Measurements from ENCODE around the gene PKD1. TPM values are rescaled to one million over a fixed set of nuclear protein-coding genes. Genes with fewer than 3 reads are reported as not detected.

PKD1 gene
- polyA plus RNA-seq, 1 donor from 2014 or later, result 176 TPM

GRCh38 chr16:2093793-2094192 lies 41.9 kb downstream of the PKD1 start:
- Histone ChIP-seq H3K27ac (ENCODE audit: low read length) (no peak overlapping the region), H2AFZ (ENCODE audit: low read depth, low read length) (no peak overlapping the region), H3K9me3 (ENCODE audit: low read length) (no peaks in the 10 kb centered on the region), H3K9me2 (ENCODE audit: insufficient read depth, low read length) (no peaks in the 10 kb centered on the region), H3K9ac (ENCODE audit: low read length) (no peak overlapping the region), H3K27me3 (ENCODE audit: insufficient read depth, low read depth, low read length) (no peaks in the 10 kb centered on the region), H3K4me2 (ENCODE audit: low read length) (no peak overlapping the region), H4K20me1 (ENCODE audit: insufficient read depth) (no peaks in the 10 kb centered on the region), H3K79me2 (replicated peaks; ENCODE audit: insufficient read depth, low read length) (no peaks in the 10 kb centered on the region), H3F3A (ENCODE audit: insufficient read depth, low read length, poor library complexity, severe bottlenecking) (no peaks in the 10 kb centered on the region), H3K4me3 (ENCODE audit: low read length) (no peak overlapping the region), H3K36me3 (ENCODE audit: insufficient read depth, low read length) (no peaks in the 10 kb centered on the region)
- TF ChIP-seq RAD21 (conservative IDR thresholded peaks at IDR 0.05) (no peak), POLR2AphosphoS5 (IDR thresholded peaks at IDR 0.05) (no peak), SMC3 (conservative IDR thresholded peaks at IDR 0.05; ENCODE audit: poor library complexity) (no peak), TAF1 (IDR thresholded peaks at IDR 0.05; ENCODE audit: low read depth) (no peak), CTCF (IDR thresholded peaks at IDR 0.05; ENCODE audit: poor library complexity, severe bottlenecking) (no peak), EZH2 (IDR thresholded peaks at IDR 0.05; ENCODE audit: borderline replicate concordance, insufficient read depth, low read length, poor library complexity, severe bottlenecking) (no peak), REST (IDR thresholded peaks at IDR 0.05; ENCODE audit: borderline replicate concordance) (no peak)

- TF ChIP-seq CTCF (IDR thresholded peaks at IDR 0.05; ENCODE audit: poor library complexity, severe bottlenecking), result no peak
- no peak for TF ChIP-seq REST (IDR thresholded peaks at IDR 0.05; ENCODE audit: borderline replicate concordance)
- no peak for TF ChIP-seq EZH2 (IDR thresholded peaks at IDR 0.05; ENCODE audit: borderline replicate concordance, insufficient read depth, low read length, poor library complexity, severe bottlenecking)
- no peak for TF ChIP-seq POLR2AphosphoS5 (IDR thresholded peaks at IDR 0.05)
- TF ChIP-seq RAD21 (conservative IDR thresholded peaks at IDR 0.05), result no peak
- TF ChIP-seq SMC3 (conservative IDR thresholded peaks at IDR 0.05; ENCODE audit: poor library complexity), result no peak
- no peak for TF ChIP-seq MXI1 (conservative IDR thresholded peaks at IDR 0.05; ENCODE audit: poor library complexity, severe bottlenecking)
- no peak for TF ChIP-seq EP300 (conservative IDR thresholded peaks at IDR 0.05; ENCODE audit: poor library complexity, severe bottlenecking)
- no peak for TF ChIP-seq TAF1 (IDR thresholded peaks at IDR 0.05; ENCODE audit: low read depth)
- Histone ChIP-seq H3K9ac (ENCODE audit: low read length) (no peak overlapping the region), H4K20me1 (ENCODE audit: insufficient read depth) (no peaks in the 10 kb centered on the region), H3K9me2 (ENCODE audit: insufficient read depth, low read length) (no peaks in the 10 kb centered on the region), H3K27me3 (ENCODE audit: insufficient read depth, low read depth, low read length) (no peaks in the 10 kb centered on the region), H3K27ac (ENCODE audit: low read length) (no peak overlapping the region), H3F3A (ENCODE audit: insufficient read depth, low read length, poor library complexity, severe bottlenecking) (no peaks in the 10 kb centered on the region), H3K36me3 (ENCODE audit: insufficient read depth, low read length) (no peaks in the 10 kb centered on the region), H2AFZ (ENCODE audit: low read depth, low read length) (no peak overlapping the region), H3K9me3 (ENCODE audit: low read length) (no peaks in the 10 kb centered on the region), H3K79me2 (replicated peaks; ENCODE audit: insufficient read depth, low read length) (no peaks in the 10 kb centered on the region), H3K4me2 (ENCODE audit: low read length) (no peak overlapping the region), H3K4me3 (ENCODE audit: low read length) (no peak overlapping the region)
These were observed 42.8 kb downstream of the PKD1 start for GRCh38 chr16:2092866-2093265.

Data from neural cell (in vitro differentiated cells).